SK-N-SH (cell line): ENCODE measurements around the gene UBD. TPM values are rescaled to one million over a fixed set of nuclear protein-coding genes. Genes with fewer than 3 reads are reported as not detected.

Experiments used
- CTCF ChIA-PET: fragments of 300-600, 350-600 bp; formaldehyde crosslinking; extraction: SDS; loops from one replicate; lab custom pipeline; 2021; lab: Yijun Ruan, JAX
- POLR2A ChIA-PET: fragments of 350-600 bp; sonication (Branson Sonifier 250); formaldehyde crosslinking; extraction: SDS; loops from one replicate; lab custom pipeline; 2020; ENCODE audit warnings: antibody characterized with exemption, inconsistent platforms; lab: Yijun Ruan, JAX
- DNase-seq: peaks from one replicate; pipeline ENCODE4 v3.0.0; 2012
- H2AFZ ChIP-seq: fragments of 200-600 bp; sonication (generic); 2 replicates; pipeline ENCODE4 v1.8.1; 2016; ENCODE audit warnings: antibody characterized with exemption, mild to moderate bottlenecking, low read depth
- H3F3A ChIP-seq: fragments of 200-600 bp; sonication (generic); replicated peaks from 2 replicates; pipeline ENCODE3; 2016; ENCODE audit warnings: antibody characterized with exemption, mild to moderate bottlenecking; ENCODE audit not compliant: insufficient read depth
- H3K27ac ChIP-seq, 2 experiments: fragments of 200-500 bp in 1 of 2; fragments of 200-600 bp in 1 of 2; sonication (Bioruptor generic) in 1 of 2; sonication (generic), shearing (Covaris generic) in 1 of 2; 2 replicates each; pipeline versions ENCODE4 v1.5.1 to v1.6.1; 2014 to 2016; ENCODE audit warnings: low read depth in 2 of 2, inconsistent platforms in 1 of 2, low read length in 1 of 2, mild to moderate bottlenecking in 1 of 2, mixed read lengths in 1 of 2
- H3K27me3 ChIP-seq: fragments of 200-600 bp; sonication (generic), shearing (Covaris generic); 2 replicates; pipeline ENCODE4 v1.6.1; 2016; ENCODE audit warnings: mixed run types; ENCODE audit not compliant: insufficient read depth
- H3K36me3 ChIP-seq, 2 experiments: fragments of 200-500 bp in 1 of 2; fragments of 200-600 bp in 1 of 2; sonication (Bioruptor generic) in 1 of 2; sonication (generic) in 1 of 2; replicated peaks in 1 of 2; 2 replicates each; pipeline versions ENCODE3 to v1.5.1; 2014 to 2016; ENCODE audit warnings: low read length in 1 of 2, mild to moderate bottlenecking in 1 of 2; ENCODE audit not compliant: insufficient read depth in 2 of 2, control insufficient read depth in 1 of 2
- H3K4me1 ChIP-seq, 2 experiments: fragments of 200-500 bp in 1 of 2; fragments of 200-600 bp in 1 of 2; sonication (Bioruptor generic) in 1 of 2; sonication (generic), shearing (Covaris generic) in 1 of 2; 2 replicates each; pipeline versions ENCODE4 v1.5.1 to v1.6.1; 2014 to 2016; ENCODE audit warnings: low read depth in 1 of 2, low read length in 1 of 2, mixed run types in 1 of 2; ENCODE audit not compliant: insufficient read depth in 2 of 2, control insufficient read depth in 1 of 2
- H3K4me2 ChIP-seq: fragments of 200-600 bp; sonication (generic), shearing (Covaris generic); 2 replicates; pipeline ENCODE4 v1.6.1; 2017; ENCODE audit warnings: mixed run types
- H3K4me3 ChIP-seq, 2 experiments: fragments of 200-500 bp in 1 of 2; fragments of 200-600 bp in 1 of 2; sonication (Bioruptor generic) in 1 of 2; sonication (generic), shearing (Covaris generic) in 1 of 2; 2 replicates each; pipeline versions ENCODE4 v1.5.1 to v1.8.1; 2014 to 2016; ENCODE audit warnings: low read depth in 2 of 2, inconsistent platforms in 1 of 2, low read length in 1 of 2, mild to moderate bottlenecking in 1 of 2, mixed read lengths in 1 of 2, moderate library complexity in 1 of 2
- H3K79me2 ChIP-seq: fragments of 200-600 bp; sonication (generic); 2 replicates; pipeline ENCODE4 v1.8.1; 2017; ENCODE audit warnings: mild to moderate bottlenecking; ENCODE audit not compliant: insufficient read depth
- H3K9ac ChIP-seq: fragments of 200-600 bp; sonication (generic); 2 replicates; pipeline ENCODE4 v1.6.1; 2017; ENCODE audit warnings: mixed run types
- H3K9me2 ChIP-seq: fragments of 200-600 bp; sonication (generic); 2 replicates; pipeline ENCODE4 v1.6.1; 2017; ENCODE audit warnings: mixed run types
- H3K9me3 ChIP-seq: fragments of 200-600 bp; sonication (generic); 2 replicates; pipeline ENCODE4 v1.6.1; 2017; ENCODE audit warnings: mixed run types, mild to moderate bottlenecking, moderate library complexity
- H4K20me1 ChIP-seq: fragments of 200-600 bp; sonication (generic); 2 replicates; pipeline ENCODE4 v1.6.1; 2017; ENCODE audit warnings: mild to moderate bottlenecking, mixed run types; ENCODE audit not compliant: insufficient read depth
- CHD2 ChIP-seq: fragments of 150-350 bp; IDR thresholded peaks from 2 replicates; pipeline ENCODE4 v1.6.1; 2018; ENCODE audit warnings: low read length; ENCODE audit not compliant: partially characterized antibody
- ELF1 ChIP-seq: IDR thresholded peaks from 2 replicates; pipeline ENCODE4 v1.4.0; 2012
- EP300 ChIP-seq, 2 experiments: IDR thresholded peaks; 2 replicates each; pipeline versions ENCODE4 v1.4.0 to v1.6.1; 2012; ENCODE audit warnings: borderline replicate concordance in 1 of 2, low read depth in 1 of 2, low read length in 1 of 2
- EZH2phosphoT487 ChIP-seq: fragments of 200-600 bp; sonication (generic); IDR thresholded peaks from 2 replicates; pipeline ENCODE4 v1.6.1; 2017; ENCODE audit warnings: low read depth, mixed run types, mild to moderate bottlenecking, antibody characterized with exemption, moderate library complexity, borderline replicate concordance
- FOSL2 ChIP-seq: IDR thresholded peaks from 2 replicates; pipeline ENCODE4 v1.4.0; 2012; ENCODE audit warnings: low read depth, mild to moderate bottlenecking, moderate library complexity, borderline replicate concordance
- FOXJ3 ChIP-seq: sonication (generic); formaldehyde crosslinking; IDR thresholded peaks from 2 replicates; pipeline ENCODE4 v1.5.1; 2020; ENCODE audit warnings: mild to moderate bottlenecking, missing genetic modification reagents
- GABPA ChIP-seq: IDR thresholded peaks from 2 replicates; pipeline ENCODE4 v1.4.0; 2012; ENCODE audit warnings: low read depth, mild to moderate bottlenecking
- JUND ChIP-seq: IDR thresholded peaks from 2 replicates; pipeline ENCODE4 v1.4.0; 2012
- MEF2A ChIP-seq: IDR thresholded peaks from 2 replicates; pipeline ENCODE4 v1.4.0; 2012; ENCODE audit warnings: low read depth, borderline replicate concordance
- NFIC ChIP-seq: IDR thresholded peaks from 2 replicates; pipeline ENCODE4 v1.4.0; 2012; ENCODE audit warnings: borderline replicate concordance
- NRF1 ChIP-seq: IDR thresholded peaks from 2 replicates; pipeline ENCODE4 v1.6.1; 2012; ENCODE audit warnings: low read depth, mild to moderate bottlenecking, low read length
- POLR2AphosphoS5 ChIP-seq: IDR thresholded peaks from 2 replicates; pipeline ENCODE4 v1.6.1; 2012; ENCODE audit warnings: low read depth, low read length
- RAD21 ChIP-seq: IDR thresholded peaks from 2 replicates; pipeline ENCODE4 v1.6.1; 2012; ENCODE audit warnings: mild to moderate bottlenecking, low read length
- RXRA ChIP-seq: IDR thresholded peaks from 2 replicates; pipeline ENCODE4 v1.4.0; 2012; ENCODE audit warnings: low read depth, mild to moderate bottlenecking, borderline replicate concordance
- SMC3 ChIP-seq: IDR thresholded peaks from 2 replicates; pipeline ENCODE4 v1.6.1; 2012; ENCODE audit warnings: low read depth, low read length, improper control_type of control experiment
- TEAD4 ChIP-seq: IDR thresholded peaks from 2 replicates; pipeline ENCODE4 v1.4.0; 2012; ENCODE audit warnings: mild to moderate bottlenecking, borderline replicate concordance; ENCODE audit not compliant: insufficient read depth
- WGBS: methylation state at CpG from one replicate; pipeline ENCODE4 v1.1.6; 2017; ENCODE audit warnings: low lambda C conversion rate; 5-methylcytosine and 5-hydroxymethylcytosine counted together
- polyA plus RNA-seq, 3 experiments: library from polyadenylated mRNA; depleted of rRNA; stranded (reverse); fragments of >200 nt; gene quantifications; 2 replicates each; pipeline ENCODE4 v1.2.3, GENCODE V29; 2012
- TF ChIP-seq, protein P1 (sequence below): IDR thresholded peaks from 2 replicates; pipeline ENCODE4 v1.6.1; 2012; ENCODE audit warnings: mild to moderate bottlenecking, low read depth, low read length, moderate library complexity
- TF ChIP-seq, protein P2 (sequence below): fragments of 200-600 bp; sonication (generic); IDR thresholded peaks from 2 replicates; pipeline ENCODE4 v1.6.1; 2017; ENCODE audit warnings: antibody characterized with exemption, mild to moderate bottlenecking, moderate library complexity
- TF ChIP-seq, protein P3 (sequence below): IDR thresholded peaks from 2 replicates; pipeline ENCODE4 v1.4.0; 2012; ENCODE audit warnings: low read depth, borderline replicate concordance

Gene UBD
- polyA plus RNA-seq, 1 of the 3 experiments (the other 2 are of a cell fraction): not detected

DNA sequence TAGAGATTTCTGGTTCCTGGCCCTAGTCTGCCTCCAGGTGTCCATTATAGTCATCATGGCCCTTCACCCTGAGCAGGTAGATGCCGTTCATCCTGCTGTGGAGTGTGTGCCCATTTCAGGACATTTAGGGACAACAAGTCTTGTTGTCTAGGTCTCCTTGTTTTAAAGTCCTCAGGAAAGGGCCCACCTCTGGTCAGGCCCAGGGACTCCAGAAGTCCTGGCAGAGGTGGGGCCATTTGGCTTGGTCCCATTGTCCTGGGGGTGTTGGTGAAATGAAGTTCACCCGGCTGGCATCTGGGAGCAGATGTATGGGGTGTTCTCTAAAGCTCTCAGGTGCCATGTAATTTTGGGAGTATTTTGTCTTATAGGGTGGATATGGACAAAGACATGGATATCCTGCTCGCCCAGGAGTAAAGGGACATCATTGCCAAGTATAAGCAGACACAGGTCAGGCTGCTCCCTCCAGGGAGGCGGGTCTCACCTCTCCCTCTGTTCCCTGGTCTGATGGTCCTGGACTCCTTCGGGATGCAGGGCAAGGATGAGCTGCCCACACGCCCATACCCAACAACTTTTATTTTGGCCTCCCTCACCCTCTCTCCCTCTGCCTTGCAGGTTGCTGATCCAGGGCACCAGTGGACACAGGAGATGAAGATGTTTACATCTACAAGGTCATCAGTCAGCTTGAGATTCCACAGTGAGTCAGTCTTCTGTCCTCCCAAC, 40.1 kb downstream of the UBD start:
- Histone ChIP-seq H3K27ac (no peak overlapping the region), H3K79me2 (no peaks in the 10 kb centered on the region), H3K27me3 (peaks cover 30% of the 10 kb centered on the region; the same call in 1 of the 2 replicates), H3K9me2 (no peaks in the 10 kb centered on the region), H3K9me3 (no peaks in the 10 kb centered on the region), H3K4me3 (no peak overlapping the region), H2AFZ (no peak overlapping the region), H3K9ac (no peak overlapping the region), H3K4me1 (no peaks in the 10 kb centered on the region), H3F3A (no peaks in the 10 kb centered on the region), H3K4me2 (no peak overlapping the region), H3K36me3 (peaks cover 0 to 4% of the 10 kb centered on the region in 2 experiments), H4K20me1 (no peaks in the 10 kb centered on the region)
- WGBS: 0% methylated on average over 5 of the region's 6 CpGs
- POLR2A ChIA-PET: no interaction called here
- TF ChIP-seq NFIC (no peak), FOSL2 (no peak), NRF1 (no peak), GABPA (no peak), SMC3 (no peak)
- TF ChIP-seq, protein P1, sequence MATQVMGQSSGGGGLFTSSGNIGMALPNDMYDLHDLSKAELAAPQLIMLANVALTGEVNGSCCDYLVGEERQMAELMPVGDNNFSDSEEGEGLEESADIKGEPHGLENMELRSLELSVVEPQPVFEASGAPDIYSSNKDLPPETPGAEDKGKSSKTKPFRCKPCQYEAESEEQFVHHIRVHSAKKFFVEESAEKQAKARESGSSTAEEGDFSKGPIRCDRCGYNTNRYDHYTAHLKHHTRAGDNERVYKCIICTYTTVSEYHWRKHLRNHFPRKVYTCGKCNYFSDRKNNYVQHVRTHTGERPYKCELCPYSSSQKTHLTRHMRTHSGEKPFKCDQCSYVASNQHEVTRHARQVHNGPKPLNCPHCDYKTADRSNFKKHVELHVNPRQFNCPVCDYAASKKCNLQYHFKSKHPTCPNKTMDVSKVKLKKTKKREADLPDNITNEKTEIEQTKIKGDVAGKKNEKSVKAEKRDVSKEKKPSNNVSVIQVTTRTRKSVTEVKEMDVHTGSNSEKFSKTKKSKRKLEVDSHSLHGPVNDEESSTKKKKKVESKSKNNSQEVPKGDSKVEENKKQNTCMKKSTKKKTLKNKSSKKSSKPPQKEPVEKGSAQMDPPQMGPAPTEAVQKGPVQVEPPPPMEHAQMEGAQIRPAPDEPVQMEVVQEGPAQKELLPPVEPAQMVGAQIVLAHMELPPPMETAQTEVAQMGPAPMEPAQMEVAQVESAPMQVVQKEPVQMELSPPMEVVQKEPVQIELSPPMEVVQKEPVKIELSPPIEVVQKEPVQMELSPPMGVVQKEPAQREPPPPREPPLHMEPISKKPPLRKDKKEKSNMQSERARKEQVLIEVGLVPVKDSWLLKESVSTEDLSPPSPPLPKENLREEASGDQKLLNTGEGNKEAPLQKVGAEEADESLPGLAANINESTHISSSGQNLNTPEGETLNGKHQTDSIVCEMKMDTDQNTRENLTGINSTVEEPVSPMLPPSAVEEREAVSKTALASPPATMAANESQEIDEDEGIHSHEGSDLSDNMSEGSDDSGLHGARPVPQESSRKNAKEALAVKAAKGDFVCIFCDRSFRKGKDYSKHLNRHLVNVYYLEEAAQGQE: no peak
- DNase-seq: no peak
- CTCF ChIA-PET: no interaction called here

DNA sequence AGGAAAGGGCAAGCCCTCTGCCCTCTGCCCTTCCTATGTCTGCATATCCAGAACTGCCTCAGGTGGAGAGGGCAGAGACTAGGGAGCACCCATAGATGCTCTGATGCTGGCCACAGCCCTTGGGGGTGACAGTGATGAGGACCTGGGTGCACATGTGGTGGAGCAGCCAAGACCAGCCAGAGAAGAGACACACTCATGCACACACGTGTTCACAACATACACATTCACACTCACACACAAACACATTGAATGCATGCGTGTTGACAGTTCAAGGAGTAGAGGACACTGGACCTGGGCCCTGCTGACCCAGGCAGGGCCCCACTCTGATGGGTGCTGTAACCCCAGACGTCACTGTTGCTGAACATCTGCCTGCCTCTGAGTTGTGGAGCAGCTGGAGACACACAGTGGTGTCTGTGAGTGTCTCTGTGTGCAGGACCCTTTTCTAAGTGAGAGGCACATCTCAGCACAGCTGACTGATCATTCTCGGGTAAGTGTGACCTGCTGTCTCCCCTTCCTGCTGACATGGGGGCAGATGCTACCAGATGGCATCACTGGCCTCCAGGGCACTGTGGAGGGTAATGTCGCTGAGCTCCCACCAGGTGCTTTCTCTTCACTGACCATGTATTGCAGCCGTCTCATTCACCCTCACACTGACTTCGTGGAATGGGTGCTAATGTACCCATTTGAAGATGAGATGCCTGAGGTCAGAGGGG, 41.6 kb downstream of the UBD start:
- Histone ChIP-seq H3K9me3 (no peaks in the 10 kb centered on the region), H3K4me2 (no peak overlapping the region), H3K27ac (no peak overlapping the region), H3F3A (no peaks in the 10 kb centered on the region), H3K27me3 (peaks cover 26% of the 10 kb centered on the region; the same call in 1 of the 2 replicates), H3K36me3 (no peaks in the 10 kb centered on the region), H3K4me3 (no peak overlapping the region), H3K9ac (no peak overlapping the region), H3K4me1 (no peaks in the 10 kb centered on the region), H4K20me1 (no peaks in the 10 kb centered on the region), H2AFZ (no peak overlapping the region), H3K79me2 (no peaks in the 10 kb centered on the region), H3K9me2 (no peaks in the 10 kb centered on the region)
- ChIA-PET POLR2A (no interaction called here), CTCF (no interaction called here)
- WGBS: 3% methylated on average over 5 of the region's 7 CpGs
- no peak for DNase-seq
- TF ChIP-seq FOXJ3 (CRISPR knock-in tag) (no peak), MEF2A (no peak), FOSL2 (no peak), JUND (no peak), EP300 (IDR thresholded peaks at IDR 0.05; ENCODE audit: borderline replicate concordance in 1 of 2, low read depth in 1 of 2, low read length in 1 of 2) (no peak), RAD21 (no peak), NRF1 (no peak), ELF1 (no peak), TEAD4 (no peak), EZH2phosphoT487 (no peak), CHD2 (no peak), RXRA (no peak), POLR2AphosphoS5 (no peak), SMC3 (no peak)
- TF ChIP-seq, protein P2, sequence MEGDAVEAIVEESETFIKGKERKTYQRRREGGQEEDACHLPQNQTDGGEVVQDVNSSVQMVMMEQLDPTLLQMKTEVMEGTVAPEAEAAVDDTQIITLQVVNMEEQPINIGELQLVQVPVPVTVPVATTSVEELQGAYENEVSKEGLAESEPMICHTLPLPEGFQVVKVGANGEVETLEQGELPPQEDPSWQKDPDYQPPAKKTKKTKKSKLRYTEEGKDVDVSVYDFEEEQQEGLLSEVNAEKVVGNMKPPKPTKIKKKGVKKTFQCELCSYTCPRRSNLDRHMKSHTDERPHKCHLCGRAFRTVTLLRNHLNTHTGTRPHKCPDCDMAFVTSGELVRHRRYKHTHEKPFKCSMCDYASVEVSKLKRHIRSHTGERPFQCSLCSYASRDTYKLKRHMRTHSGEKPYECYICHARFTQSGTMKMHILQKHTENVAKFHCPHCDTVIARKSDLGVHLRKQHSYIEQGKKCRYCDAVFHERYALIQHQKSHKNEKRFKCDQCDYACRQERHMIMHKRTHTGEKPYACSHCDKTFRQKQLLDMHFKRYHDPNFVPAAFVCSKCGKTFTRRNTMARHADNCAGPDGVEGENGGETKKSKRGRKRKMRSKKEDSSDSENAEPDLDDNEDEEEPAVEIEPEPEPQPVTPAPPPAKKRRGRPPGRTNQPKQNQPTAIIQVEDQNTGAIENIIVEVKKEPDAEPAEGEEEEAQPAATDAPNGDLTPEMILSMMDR: no peak
- TF ChIP-seq, protein P3, sequence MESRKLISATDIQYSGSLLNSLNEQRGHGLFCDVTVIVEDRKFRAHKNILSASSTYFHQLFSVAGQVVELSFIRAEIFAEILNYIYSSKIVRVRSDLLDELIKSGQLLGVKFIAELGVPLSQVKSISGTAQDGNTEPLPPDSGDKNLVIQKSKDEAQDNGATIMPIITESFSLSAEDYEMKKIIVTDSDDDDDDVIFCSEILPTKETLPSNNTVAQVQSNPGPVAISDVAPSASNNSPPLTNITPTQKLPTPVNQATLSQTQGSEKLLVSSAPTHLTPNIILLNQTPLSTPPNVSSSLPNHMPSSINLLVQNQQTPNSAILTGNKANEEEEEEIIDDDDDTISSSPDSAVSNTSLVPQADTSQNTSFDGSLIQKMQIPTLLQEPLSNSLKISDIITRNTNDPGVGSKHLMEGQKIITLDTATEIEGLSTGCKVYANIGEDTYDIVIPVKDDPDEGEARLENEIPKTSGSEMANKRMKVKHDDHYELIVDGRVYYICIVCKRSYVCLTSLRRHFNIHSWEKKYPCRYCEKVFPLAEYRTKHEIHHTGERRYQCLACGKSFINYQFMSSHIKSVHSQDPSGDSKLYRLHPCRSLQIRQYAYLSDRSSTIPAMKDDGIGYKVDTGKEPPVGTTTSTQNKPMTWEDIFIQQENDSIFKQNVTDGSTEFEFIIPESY: no peak
